Measurements from ENCODE around the gene KLHL7.

Gene KLHL7

DNA sequence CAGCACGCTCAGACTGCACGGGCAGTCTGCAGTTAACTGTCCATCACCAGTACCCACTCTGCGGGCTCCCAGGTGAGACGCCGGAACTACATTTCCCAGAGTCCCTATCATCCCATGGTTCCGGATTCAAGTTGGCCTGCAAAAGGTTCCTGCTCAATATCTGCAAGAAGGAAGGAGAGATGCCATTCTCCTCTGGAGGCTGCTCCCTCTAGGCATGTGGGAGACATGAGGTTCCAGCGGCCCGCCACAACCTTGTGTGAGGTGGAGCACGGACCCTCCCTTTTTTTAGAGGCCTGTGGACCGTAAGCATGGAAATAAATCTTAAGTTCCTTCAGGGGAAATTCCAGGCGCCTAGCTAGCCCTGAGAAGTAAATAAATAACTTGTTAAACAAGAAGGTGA lies 106.0 kb downstream of the KLHL7 start:
- ChIA-PET POLR2A (interaction anchor here (1.1 kb wide), 2 partner anchors 11 to 27 kb away, joined by 3 read pairs; no protein-coding TSS in a partner anchor), CTCF (interaction anchor here (0.6 kb wide), 1 partner anchor 318 kb away, joined by 6 read pairs; no protein-coding TSS in a partner anchor)
- DNase-seq (ENCODE audit: extremely low spot score), result no peak
- no peak for TF ChIP-seq ARNT (IDR thresholded peaks at IDR 0.05)
- no peak for TF ChIP-seq BHLHE40 (IDR thresholded peaks at IDR 0.05; ENCODE audit: borderline replicate concordance)
- 0 out of 2 replicates have a peak, but pooled peaks have one; percentile 21 for TF ChIP-seq L3MBTL2 (conservative IDR thresholded peaks at IDR 0.05)
- TF ChIP-seq NFRKB (IDR thresholded peaks at IDR 0.05), result no peak

DNA sequence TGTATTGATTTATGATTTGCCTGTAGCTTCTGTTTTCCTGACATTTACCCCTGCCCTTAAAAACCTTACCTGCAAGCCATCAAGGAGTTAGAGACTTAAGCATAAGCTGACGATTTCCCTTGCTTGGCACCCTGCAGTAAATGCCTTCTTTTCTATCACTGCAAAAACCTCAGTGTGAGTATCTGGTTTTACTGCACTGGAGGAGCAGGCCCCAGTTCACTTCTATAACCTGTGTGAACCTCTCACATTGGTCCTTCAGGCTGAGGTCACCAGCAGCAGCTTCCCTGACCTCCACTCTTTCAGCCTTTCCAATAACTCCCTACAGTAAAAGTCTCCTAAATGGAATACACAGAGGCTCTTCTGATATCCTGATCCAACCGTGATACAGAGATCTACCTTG lies 106.8 kb downstream of the KLHL7 start:
- TF ChIP-seq ZNF384 (IDR thresholded peaks at IDR 0.05) (no peak), SP1 (IDR thresholded peaks at IDR 0.05) (no peak), ELF4 (IDR thresholded peaks at IDR 0.05) (no peak), HDGF (IDR thresholded peaks at IDR 0.05; ENCODE audit: borderline replicate concordance) (no peak), ARNT (IDR thresholded peaks at IDR 0.05) (no peak), SUZ12 (IDR thresholded peaks at IDR 0.05) (no peak), BHLHE40 (IDR thresholded peaks at IDR 0.05; ENCODE audit: borderline replicate concordance) (no peak), FOXM1 (IDR thresholded peaks at IDR 0.05; ENCODE audit: borderline replicate concordance) (no peak), L3MBTL2 (conservative IDR thresholded peaks at IDR 0.05) (no peak), FOXA1 (IDR thresholded peaks at IDR 0.05) (no peak), TARDBP (IDR thresholded peaks at IDR 0.05) (no peak)
- TF ChIP-seq, protein P1, sequence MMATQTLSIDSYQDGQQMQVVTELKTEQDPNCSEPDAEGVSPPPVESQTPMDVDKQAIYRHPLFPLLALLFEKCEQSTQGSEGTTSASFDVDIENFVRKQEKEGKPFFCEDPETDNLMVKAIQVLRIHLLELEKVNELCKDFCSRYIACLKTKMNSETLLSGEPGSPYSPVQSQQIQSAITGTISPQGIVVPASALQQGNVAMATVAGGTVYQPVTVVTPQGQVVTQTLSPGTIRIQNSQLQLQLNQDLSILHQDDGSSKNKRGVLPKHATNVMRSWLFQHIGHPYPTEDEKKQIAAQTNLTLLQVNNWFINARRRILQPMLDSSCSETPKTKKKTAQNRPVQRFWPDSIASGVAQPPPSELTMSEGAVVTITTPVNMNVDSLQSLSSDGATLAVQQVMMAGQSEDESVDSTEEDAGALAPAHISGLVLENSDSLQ (IDR thresholded peaks at IDR 0.05), result no peak

DNA sequence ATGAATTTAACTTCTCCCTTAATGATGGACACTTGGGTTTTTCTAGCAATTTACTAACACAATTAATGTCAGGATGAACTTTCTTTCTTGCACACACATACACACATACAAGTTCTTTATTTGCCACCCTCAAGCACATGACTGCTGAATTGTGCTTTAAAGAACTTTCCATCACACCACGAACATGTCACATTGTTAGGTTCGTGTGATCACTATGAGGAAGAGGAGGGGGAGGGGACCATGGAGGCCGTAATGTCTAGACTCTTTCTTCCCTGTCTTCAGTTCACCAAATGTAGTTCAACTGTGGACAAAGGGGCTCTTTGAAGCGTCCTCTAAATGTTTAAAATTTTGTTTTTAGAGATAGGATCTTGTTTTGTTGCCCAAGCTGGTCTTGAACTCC lies 107.3 kb downstream of the KLHL7 start:
- no peak for DNase-seq (ENCODE audit: extremely low spot score)
- POLR2A ChIA-PET, result no interaction called here
- TF ChIP-seq FOXM1 (IDR thresholded peaks at IDR 0.05; ENCODE audit: borderline replicate concordance) (no peak), FOXA1 (IDR thresholded peaks at IDR 0.05) (no peak), TARDBP (IDR thresholded peaks at IDR 0.05) (no peak)
- TF ChIP-seq, protein P1 (IDR thresholded peaks at IDR 0.05), result no peak
- CTCF ChIA-PET, result no interaction called here

More for the DNA sequence above, 106.8 kb downstream of the KLHL7 start:
- ChIA-PET POLR2A (interaction anchor here (0.6 to 1.1 kb wide), 3 partner anchors 10 to 32 kb away, joined by 3 read pairs; no protein-coding TSS in a partner anchor), CTCF (interaction anchor here (0.6 kb wide), 1 partner anchor 317 kb away, joined by 6 read pairs; no protein-coding TSS in a partner anchor)
- DNase-seq (ENCODE audit: extremely low spot score), result no peak

DNA sequence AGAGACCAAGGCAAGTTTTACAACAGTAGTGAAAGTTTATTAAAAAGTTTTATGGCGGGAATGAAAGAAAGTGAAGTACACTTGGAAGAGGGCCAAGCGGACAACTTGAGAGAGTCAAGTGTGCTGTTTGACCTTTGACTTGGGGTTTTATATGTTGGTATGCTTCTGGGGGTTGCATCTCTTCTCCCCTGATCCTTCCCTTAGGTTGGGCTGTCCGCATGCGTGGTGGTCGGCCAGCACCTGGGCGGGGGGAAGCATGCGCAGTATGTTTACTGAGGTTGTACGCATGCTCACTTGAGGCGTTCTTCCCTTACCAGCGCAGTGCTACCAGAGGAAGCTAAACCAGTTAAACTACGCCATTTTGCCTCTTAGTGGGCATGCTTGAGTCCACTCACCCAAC lies 108.2 kb downstream of the KLHL7 start:
- ChIA-PET CTCF (no interaction called here), POLR2A (no interaction called here)
- TF ChIP-seq L3MBTL2 (conservative IDR thresholded peaks at IDR 0.05) (0 out of 2 replicates have a peak, but pooled peaks have one; percentile 63), LEF1 (IDR thresholded peaks at IDR 0.05; ENCODE audit: borderline replicate concordance) (no peak)
- no peak for DNase-seq (ENCODE audit: extremely low spot score)

DNA sequence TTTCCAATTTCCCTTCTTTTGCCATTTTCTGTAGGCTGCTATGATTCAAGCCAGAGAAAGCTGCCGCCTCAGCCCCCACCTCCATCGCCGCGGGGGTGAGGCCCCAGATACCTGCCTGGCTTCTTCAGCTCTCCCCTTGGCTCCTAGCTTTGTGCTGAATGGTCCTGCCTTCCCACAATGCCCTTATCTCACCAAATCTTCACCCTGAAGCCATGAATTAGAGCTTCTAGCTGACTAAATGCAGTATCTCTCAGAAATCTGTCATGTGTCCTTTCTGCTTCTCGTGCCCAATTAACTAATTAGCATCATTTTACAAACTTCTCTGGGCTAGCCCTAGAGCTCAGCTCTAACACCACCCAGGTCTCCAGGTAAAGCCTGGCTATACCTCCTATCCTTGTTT lies 108.8 kb downstream of the KLHL7 start:
- TF ChIP-seq LEF1 (IDR thresholded peaks at IDR 0.05; ENCODE audit: borderline replicate concordance), result no peak
- TF ChIP-seq ARNT (IDR thresholded peaks at IDR 0.05), result no peak
- TF ChIP-seq ELF4 (IDR thresholded peaks at IDR 0.05), result no peak
- TF ChIP-seq, protein P1 (IDR thresholded peaks at IDR 0.05), result no peak
- ChIA-PET POLR2A (interaction anchor here (0.7 kb wide), 1 partner anchor 195 kb away, joined by 3 read pairs; no protein-coding TSS in a partner anchor), CTCF (no interaction called here)
- no peak for DNase-seq (ENCODE audit: extremely low spot score)

DNA sequence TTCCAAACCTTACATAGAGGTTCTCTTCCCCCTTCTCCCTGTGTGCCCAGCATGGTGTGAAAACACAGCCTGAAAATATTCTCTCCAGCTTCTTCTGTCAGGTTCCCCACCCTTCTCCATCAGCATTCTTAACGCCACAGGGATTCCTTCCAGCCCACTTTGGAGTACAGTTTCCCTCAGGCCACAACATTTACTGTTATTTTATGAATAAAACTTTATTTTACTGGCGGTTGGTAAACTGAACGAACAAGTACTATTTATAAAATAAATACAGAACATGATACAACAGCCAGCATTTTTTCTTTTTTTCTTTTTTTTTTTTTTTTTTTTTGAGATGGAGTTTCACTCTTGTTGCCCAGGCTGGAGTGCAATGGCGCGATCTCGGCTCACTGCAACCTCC lies 109.4 kb downstream of the KLHL7 start:
- ChIA-PET POLR2A (interaction anchor here (0.7 kb wide), 1 partner anchor 196 kb away, joined by 3 read pairs; no protein-coding TSS in a partner anchor), CTCF (no interaction called here)
- TF ChIP-seq HDGF (IDR thresholded peaks at IDR 0.05; ENCODE audit: borderline replicate concordance) (no peak), NFRKB (IDR thresholded peaks at IDR 0.05) (no peak), ZNF384 (IDR thresholded peaks at IDR 0.05) (peak; percentile 40; the same call in 1 of the 2 replicates), FOXA1 (IDR thresholded peaks at IDR 0.05) (no peak), L3MBTL2 (conservative IDR thresholded peaks at IDR 0.05) (no peak), BHLHE40 (IDR thresholded peaks at IDR 0.05; ENCODE audit: borderline replicate concordance) (no peak)
- TF ChIP-seq, protein P1 (IDR thresholded peaks at IDR 0.05), result no peak
- DNase-seq (ENCODE audit: extremely low spot score), result no peak

DNA sequence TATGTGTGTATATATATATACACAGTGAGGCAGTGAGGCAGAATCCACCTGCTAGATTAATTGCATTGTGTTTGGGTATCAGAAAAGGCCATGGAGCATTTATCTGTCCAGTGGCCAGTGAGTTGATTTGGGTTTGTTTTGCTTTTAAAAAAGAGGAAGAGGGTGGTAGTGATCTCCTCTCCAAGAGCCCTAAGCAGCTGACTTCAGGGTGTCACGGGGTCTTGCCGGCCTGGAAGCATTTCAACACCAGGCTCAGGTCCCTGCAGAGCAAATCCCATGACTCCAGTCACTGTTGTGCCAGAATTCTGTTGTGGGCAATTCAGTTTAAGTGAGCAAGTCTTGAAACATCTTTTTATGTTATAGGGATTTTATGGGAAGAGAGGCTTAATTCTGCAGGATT lies 110.4 kb downstream of the KLHL7 start:
- DNase-seq (ENCODE audit: extremely low spot score), result no peak
- POLR2A ChIA-PET, result no interaction called here
- TF ChIP-seq CTBP1 (IDR thresholded peaks at IDR 0.05; ENCODE audit: borderline replicate concordance), result no peak
- no peak for TF ChIP-seq HDGF (IDR thresholded peaks at IDR 0.05; ENCODE audit: borderline replicate concordance)
- TF ChIP-seq FOXK2 (IDR thresholded peaks at IDR 0.05), result no peak
- no peak for TF ChIP-seq SUZ12 (IDR thresholded peaks at IDR 0.05)
- no peak for TF ChIP-seq NFRKB (IDR thresholded peaks at IDR 0.05)
- TF ChIP-seq SP1 (IDR thresholded peaks at IDR 0.05), result no peak
- no peak for TF ChIP-seq BHLHE40 (IDR thresholded peaks at IDR 0.05; ENCODE audit: borderline replicate concordance)
- no peak for TF ChIP-seq LEF1 (IDR thresholded peaks at IDR 0.05; ENCODE audit: borderline replicate concordance)
- TF ChIP-seq, protein P1 (IDR thresholded peaks at IDR 0.05), result no peak
- TF ChIP-seq ZNF384 (IDR thresholded peaks at IDR 0.05), result no peak
- CTCF ChIA-PET, result no interaction called here
